ENCODE measurements around the gene SUN2. TPM values are rescaled to one million over a fixed set of nuclear protein-coding genes. Genes with fewer than 3 reads are reported as not detected.

Gene SUN2
- total and polyA plus RNA-seq, 2 of the 13 experiments (the other 11 are each of a cell fraction or from before 2014, with no cell fraction given) = 45.6 to 56.6 TPM

GRCh38 chr22:38761202-38762162 lies 5.7 kb upstream of the SUN2 start (continued):
- TF ChIP-seq ZNF142 (CRISPR knock-in tag; IDR thresholded peaks at IDR 0.05) (no peak), ZNF646 (CRISPR knock-in tag; IDR thresholded peaks at IDR 0.05) (peak; percentile 92), MLX (CRISPR knock-in tag; IDR thresholded peaks at IDR 0.05) (no peak), HNRNPL (IDR thresholded peaks at IDR 0.05; ENCODE audit: low read depth, low read length) (no peak), KLF6 (CRISPR knock-in tag; IDR thresholded peaks at IDR 0.05) (no peak), SMAD1 (CRISPR knock-in tag; IDR thresholded peaks at IDR 0.05; ENCODE audit: borderline replicate concordance, low read depth) (no peak), NPAS2 (CRISPR knock-in tag; IDR thresholded peaks at IDR 0.05; ENCODE audit: borderline replicate concordance) (no peak), ZNF468 (CRISPR knock-in tag; IDR thresholded peaks at IDR 0.05) (no peak), JUND (CRISPR knock-in tag; IDR thresholded peaks at IDR 0.05) (no peak), ZSCAN20 (CRISPR knock-in tag; IDR thresholded peaks at IDR 0.05; ENCODE audit: borderline replicate concordance) (no peak), ZBTB46 (CRISPR knock-in tag; IDR thresholded peaks at IDR 0.05; ENCODE audit: borderline replicate concordance) (no peak)

Data from HepG2 (cell line).